GM23338 (cell line): ENCODE data around the gene GALNT14. TPM values are rescaled to one million over a fixed set of nuclear protein-coding genes. Genes with fewer than 3 reads are reported as not detected.
A peak's percentile ranks its signal among the peaks of the same experiment; 100 is the strongest.

ENCODE experiments used
- ATAC-seq: fragments of 200-7000 bp; cut with Tn5 transposase; 3 replicates; pipeline ENCODE4 v1.9.1; 2020
- DNase-seq: peaks from one replicate; pipeline ENCODE4 v3.0.0-alpha.2; 2015; ENCODE audit warnings: low spot score
- H2AFZ ChIP-seq: fragments of 200-600 bp; sonication (generic); 2 replicates; pipeline ENCODE4 v1.8.0; 2016; ENCODE audit warnings: antibody characterized with exemption, mild to moderate bottlenecking, moderate library complexity
- H3F3A ChIP-seq: fragments of 200-600 bp; sonication (generic); replicated peaks from 2 replicates; pipeline ENCODE4 v1.8.0; 2017; ENCODE audit warnings: antibody characterized with exemption, mixed run types, low read depth
- H3K27ac ChIP-seq: fragments of 200-600 bp; sonication (generic); 2 replicates; pipeline ENCODE4 v1.6.1; 2016; ENCODE audit warnings: low read depth
- H3K27me3 ChIP-seq: fragments of 200-600 bp; sonication (generic); 2 replicates; pipeline ENCODE4 v1.8.0; 2016; ENCODE audit warnings: mild to moderate bottlenecking, mixed run types, moderate library complexity; ENCODE audit not compliant: insufficient read depth
- H3K36me3 ChIP-seq: fragments of 200-600 bp; sonication (generic); 2 replicates; pipeline ENCODE4 v1.8.0; 2016; ENCODE audit warnings: mild to moderate bottlenecking; ENCODE audit not compliant: insufficient read depth
- H3K4me1 ChIP-seq: fragments of 200-600 bp; sonication (generic); 2 replicates; pipeline ENCODE4 v1.8.0; 2016; ENCODE audit warnings: mild to moderate bottlenecking, moderate library complexity; ENCODE audit not compliant: insufficient read depth
- H3K4me2 ChIP-seq: fragments of 200-600 bp; sonication (generic); 2 replicates; pipeline ENCODE4 v1.7.1; 2017; ENCODE audit warnings: mixed run types
- H3K4me3 ChIP-seq: fragments of 200-600 bp; sonication (generic); 2 replicates; pipeline ENCODE4 v1.6.1; 2016; ENCODE audit warnings: mixed run types
- H3K79me2 ChIP-seq: fragments of 200-600 bp; sonication (generic); replicated peaks from 2 replicates; pipeline ENCODE4 v1.8.0; 2017; ENCODE audit warnings: mild to moderate bottlenecking; ENCODE audit not compliant: insufficient read depth
- H3K9me2 ChIP-seq: fragments of 200-600 bp; sonication (generic); 2 replicates; pipeline ENCODE4 v1.8.0; 2017; ENCODE audit not compliant: insufficient read depth
- H4K20me1 ChIP-seq: fragments of 200-600 bp; sonication (generic); replicated peaks from 2 replicates; pipeline ENCODE4 v1.8.0; 2017; ENCODE audit warnings: mild to moderate bottlenecking; ENCODE audit not compliant: insufficient read depth
- H3K27ac Mint-ChIP-seq: 2 replicates; pipeline ENCODE4 v1.8.0; 2020; ENCODE audit warnings: inconsistent platforms, mild to moderate bottlenecking, moderate library complexity, mixed read lengths
- H3K27me3 Mint-ChIP-seq: 3 replicates; pipeline ENCODE4 v1.8.0; 2022; ENCODE audit warnings: low read depth, mild to moderate bottlenecking, moderate library complexity, mixed read lengths, inconsistent platforms; ENCODE audit not compliant: insufficient read depth, poor library complexity
- H3K36me3 Mint-ChIP-seq: 3 replicates; pipeline ENCODE4 v1.8.0; 2021; ENCODE audit warnings: low read depth, mild to moderate bottlenecking, inconsistent platforms, moderate library complexity, mixed read lengths
- H3K4me1 Mint-ChIP-seq: 3 replicates; pipeline ENCODE4 v1.8.0; 2020; ENCODE audit warnings: mild to moderate bottlenecking, inconsistent platforms, mixed read lengths
- H3K4me3 Mint-ChIP-seq: 3 replicates; pipeline ENCODE4 v1.8.0; 2021; ENCODE audit warnings: moderate library complexity, mild to moderate bottlenecking, inconsistent platforms, mixed read lengths
- H3K9me3 Mint-ChIP-seq: 3 replicates; pipeline ENCODE4 v1.8.0; 2020; ENCODE audit warnings: moderate library complexity, mild to moderate bottlenecking, inconsistent platforms, mixed read lengths
- CREB1 ChIP-seq: fragments of 250-450 bp; sonication (Bioruptor Pico); IDR thresholded peaks from 2 replicates; pipeline ENCODE4 v1.5.0; 2020; ENCODE audit warnings: low read depth, mild to moderate bottlenecking, moderate library complexity
- EZH2 ChIP-seq: fragments of 200-600 bp; sonication (generic); IDR thresholded peaks from one replicate; pipeline ENCODE4 v1.8.0; 2017; ENCODE audit warnings: antibody characterized with exemption, mild to moderate bottlenecking, low read depth; ENCODE audit not compliant: unreplicated experiment
- EZH2phosphoT487 ChIP-seq: fragments of 200-600 bp; sonication (generic); IDR thresholded peaks from one replicate; pipeline ENCODE4 v1.8.1; 2018; ENCODE audit warnings: antibody characterized with exemption; ENCODE audit not compliant: unreplicated experiment
- JUNB ChIP-seq: IDR thresholded peaks from one replicate; pipeline ENCODE4 v1.6.1; 2016; ENCODE audit warnings: antibody characterized with exemption; ENCODE audit not compliant: unreplicated experiment
- NANOG ChIP-seq: IDR thresholded peaks from 2 replicates; pipeline ENCODE4 v1.6.1; 2016; ENCODE audit warnings: antibody characterized with exemption, borderline replicate concordance
- POLR2AphosphoS5 ChIP-seq: IDR thresholded peaks from 2 replicates; pipeline ENCODE4 v1.6.1; 2016; ENCODE audit warnings: antibody characterized with exemption, low read depth
- STAT1 ChIP-seq: IDR thresholded peaks from one replicate; pipeline ENCODE4 v1.6.1; 2016; ENCODE audit warnings: antibody characterized with exemption; ENCODE audit not compliant: unreplicated experiment
- ZNF114 ChIP-seq: fragments of 250-450 bp; sonication (Bioruptor Pico); IDR thresholded peaks from 2 replicates; pipeline ENCODE4 v1.5.0; 2020; ENCODE audit warnings: mild to moderate bottlenecking, moderate library complexity
- ZNF331 ChIP-seq: fragments of 250-450 bp; sonication (Bioruptor Pico); IDR thresholded peaks from 2 replicates; pipeline ENCODE4 v1.5.0; 2020; ENCODE audit warnings: low read depth, mild to moderate bottlenecking, moderate library complexity
- polyA plus RNA-seq: library from polyadenylated mRNA; unstranded; fragments of >200 nt; fragmentation: Nextera tagmentation; extraction: Ambion mirVana; gene quantifications from 2 replicates; pipeline ENCODE4 v1.2.1, GENCODE V29; 2016
- total RNA-seq: library from RNA; depleted of rRNA; stranded (reverse); fragments of >200 nt; shearing (Covaris generic); gene quantifications from 2 replicates; pipeline ENCODE4 v1.2.3, GENCODE V29; 2014
- TF ChIP-seq, protein P1 (sequence below), 2 experiments: fragments of 200-600 bp in 1 of 2; sonication (generic) in 1 of 2; conservative IDR thresholded peaks; 2 replicates each; pipeline versions ENCODE4 v1.5.1 to v1.6.1; 2016 to 2017; ENCODE audit warnings: antibody characterized with exemption in 2 of 2, low read depth in 2 of 2, mild to moderate bottlenecking in 2 of 2, moderate library complexity in 1 of 2
- TF ChIP-seq, protein P2 (sequence below): IDR thresholded peaks from one replicate; pipeline ENCODE4 v1.6.1; 2018; ENCODE audit warnings: antibody characterized with exemption; ENCODE audit not compliant: unreplicated experiment
- TF ChIP-seq, protein P3 (sequence below): IDR thresholded peaks from 2 replicates; pipeline ENCODE4 v1.6.1; 2016; ENCODE audit warnings: antibody characterized with exemption

Gene GALNT14
- total and polyA plus RNA-seq, 2 experiments from 2014 or later: 5.4 to 7.7 TPM

DNA sequence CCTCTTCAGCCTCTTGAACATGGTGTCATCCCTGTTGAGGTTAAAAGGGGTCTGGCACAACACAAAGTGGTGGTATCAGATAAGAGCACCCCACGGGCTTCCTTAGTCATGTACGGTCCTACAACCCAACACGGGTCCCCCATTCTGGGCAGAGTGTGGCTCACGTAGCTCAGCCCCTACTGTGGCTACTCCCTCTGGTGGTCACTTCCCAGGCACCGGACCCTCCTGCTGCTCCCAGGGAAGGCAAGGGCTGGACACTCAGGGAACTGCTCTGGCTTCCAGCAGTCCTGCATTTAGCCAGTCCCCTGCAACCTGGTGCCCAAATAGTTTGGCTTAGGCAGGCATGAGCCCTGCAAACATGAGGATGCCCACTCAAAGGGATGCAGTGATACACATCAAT lies 58.6 kb downstream of the GALNT14 start:
- Histone ChIP-seq H2AFZ (no peak overlapping the region), H3K79me2 (no peaks in the 10 kb centered on the region), H3K27me3 (no peaks in the 10 kb centered on the region), H3K36me3 (no peaks in the 10 kb centered on the region), H3K4me2 (no peak overlapping the region), H3K4me1 (peaks cover 12% of the 10 kb centered on the region), H3K27ac (no peak overlapping the region), H4K20me1 (no peaks in the 10 kb centered on the region), H3K9me2 (no peaks in the 10 kb centered on the region), H3K4me3 (no peak overlapping the region), H3F3A (no peaks in the 10 kb centered on the region)
- no peak for TF ChIP-seq JUNB
- TF ChIP-seq, protein P1, sequence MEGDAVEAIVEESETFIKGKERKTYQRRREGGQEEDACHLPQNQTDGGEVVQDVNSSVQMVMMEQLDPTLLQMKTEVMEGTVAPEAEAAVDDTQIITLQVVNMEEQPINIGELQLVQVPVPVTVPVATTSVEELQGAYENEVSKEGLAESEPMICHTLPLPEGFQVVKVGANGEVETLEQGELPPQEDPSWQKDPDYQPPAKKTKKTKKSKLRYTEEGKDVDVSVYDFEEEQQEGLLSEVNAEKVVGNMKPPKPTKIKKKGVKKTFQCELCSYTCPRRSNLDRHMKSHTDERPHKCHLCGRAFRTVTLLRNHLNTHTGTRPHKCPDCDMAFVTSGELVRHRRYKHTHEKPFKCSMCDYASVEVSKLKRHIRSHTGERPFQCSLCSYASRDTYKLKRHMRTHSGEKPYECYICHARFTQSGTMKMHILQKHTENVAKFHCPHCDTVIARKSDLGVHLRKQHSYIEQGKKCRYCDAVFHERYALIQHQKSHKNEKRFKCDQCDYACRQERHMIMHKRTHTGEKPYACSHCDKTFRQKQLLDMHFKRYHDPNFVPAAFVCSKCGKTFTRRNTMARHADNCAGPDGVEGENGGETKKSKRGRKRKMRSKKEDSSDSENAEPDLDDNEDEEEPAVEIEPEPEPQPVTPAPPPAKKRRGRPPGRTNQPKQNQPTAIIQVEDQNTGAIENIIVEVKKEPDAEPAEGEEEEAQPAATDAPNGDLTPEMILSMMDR (conservative IDR thresholded peaks at IDR 0.05; ENCODE audit: low read depth in 2 of 2): peak; percentile 63 to 73
- ATAC-seq: peak; percentile 95
- no peaks in the 10 kb centered on the region for H3K36me3 Mint-ChIP-seq
- peak; percentile 75 for DNase-seq
- no peak overlapping the region for H3K4me3 Mint-ChIP-seq
- no peaks in the 10 kb centered on the region for H3K27me3 Mint-ChIP-seq
- H3K4me1 Mint-ChIP-seq: peaks cover 13% of the 10 kb centered on the region
- H3K9me3 Mint-ChIP-seq: no peaks in the 10 kb centered on the region
- H3K27ac Mint-ChIP-seq: no peak overlapping the region

DNA sequence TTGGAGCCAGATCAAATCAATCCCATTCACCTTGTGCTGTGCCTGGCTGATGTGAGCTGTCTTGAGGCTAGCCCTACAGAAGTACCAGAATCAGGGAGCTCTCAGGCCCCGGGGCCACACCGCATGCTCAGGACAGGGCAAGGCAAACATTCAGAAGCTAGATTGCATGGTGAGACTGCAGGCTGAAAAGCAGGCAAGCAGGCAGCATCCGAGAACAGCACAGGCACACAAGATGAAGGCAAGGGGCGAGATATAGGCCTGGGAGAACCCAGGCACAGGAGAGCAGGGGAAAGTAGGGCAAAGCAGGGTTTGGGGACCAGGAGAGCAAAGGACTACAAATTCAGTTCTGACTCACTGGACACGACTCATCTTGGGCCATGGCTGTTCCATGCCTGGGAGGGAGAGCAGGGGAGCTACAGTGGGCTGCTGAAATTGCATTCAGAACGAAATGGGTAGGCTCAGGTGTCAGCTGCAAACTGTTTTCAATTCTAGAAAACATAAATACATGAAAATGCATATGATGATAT lies 59.6 kb downstream of the GALNT14 start:
- H3K9me3 Mint-ChIP-seq: no peaks in the 10 kb centered on the region
- no peaks in the 10 kb centered on the region for H3K36me3 Mint-ChIP-seq
- TF ChIP-seq ZNF331 (CRISPR knock-in tag): no peak
- no peak for TF ChIP-seq EZH2phosphoT487
- TF ChIP-seq CREB1 (CRISPR knock-in tag): no peak
- no peak for TF ChIP-seq ZNF114 (CRISPR knock-in tag)
- TF ChIP-seq, protein P2, sequence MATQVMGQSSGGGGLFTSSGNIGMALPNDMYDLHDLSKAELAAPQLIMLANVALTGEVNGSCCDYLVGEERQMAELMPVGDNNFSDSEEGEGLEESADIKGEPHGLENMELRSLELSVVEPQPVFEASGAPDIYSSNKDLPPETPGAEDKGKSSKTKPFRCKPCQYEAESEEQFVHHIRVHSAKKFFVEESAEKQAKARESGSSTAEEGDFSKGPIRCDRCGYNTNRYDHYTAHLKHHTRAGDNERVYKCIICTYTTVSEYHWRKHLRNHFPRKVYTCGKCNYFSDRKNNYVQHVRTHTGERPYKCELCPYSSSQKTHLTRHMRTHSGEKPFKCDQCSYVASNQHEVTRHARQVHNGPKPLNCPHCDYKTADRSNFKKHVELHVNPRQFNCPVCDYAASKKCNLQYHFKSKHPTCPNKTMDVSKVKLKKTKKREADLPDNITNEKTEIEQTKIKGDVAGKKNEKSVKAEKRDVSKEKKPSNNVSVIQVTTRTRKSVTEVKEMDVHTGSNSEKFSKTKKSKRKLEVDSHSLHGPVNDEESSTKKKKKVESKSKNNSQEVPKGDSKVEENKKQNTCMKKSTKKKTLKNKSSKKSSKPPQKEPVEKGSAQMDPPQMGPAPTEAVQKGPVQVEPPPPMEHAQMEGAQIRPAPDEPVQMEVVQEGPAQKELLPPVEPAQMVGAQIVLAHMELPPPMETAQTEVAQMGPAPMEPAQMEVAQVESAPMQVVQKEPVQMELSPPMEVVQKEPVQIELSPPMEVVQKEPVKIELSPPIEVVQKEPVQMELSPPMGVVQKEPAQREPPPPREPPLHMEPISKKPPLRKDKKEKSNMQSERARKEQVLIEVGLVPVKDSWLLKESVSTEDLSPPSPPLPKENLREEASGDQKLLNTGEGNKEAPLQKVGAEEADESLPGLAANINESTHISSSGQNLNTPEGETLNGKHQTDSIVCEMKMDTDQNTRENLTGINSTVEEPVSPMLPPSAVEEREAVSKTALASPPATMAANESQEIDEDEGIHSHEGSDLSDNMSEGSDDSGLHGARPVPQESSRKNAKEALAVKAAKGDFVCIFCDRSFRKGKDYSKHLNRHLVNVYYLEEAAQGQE: no peak
- TF ChIP-seq, protein P1 (conservative IDR thresholded peaks at IDR 0.05; ENCODE audit: low read depth in 2 of 2): no peak
- no peak for TF ChIP-seq POLR2AphosphoS5
- TF ChIP-seq JUNB: no peak
- TF ChIP-seq, protein P3, sequence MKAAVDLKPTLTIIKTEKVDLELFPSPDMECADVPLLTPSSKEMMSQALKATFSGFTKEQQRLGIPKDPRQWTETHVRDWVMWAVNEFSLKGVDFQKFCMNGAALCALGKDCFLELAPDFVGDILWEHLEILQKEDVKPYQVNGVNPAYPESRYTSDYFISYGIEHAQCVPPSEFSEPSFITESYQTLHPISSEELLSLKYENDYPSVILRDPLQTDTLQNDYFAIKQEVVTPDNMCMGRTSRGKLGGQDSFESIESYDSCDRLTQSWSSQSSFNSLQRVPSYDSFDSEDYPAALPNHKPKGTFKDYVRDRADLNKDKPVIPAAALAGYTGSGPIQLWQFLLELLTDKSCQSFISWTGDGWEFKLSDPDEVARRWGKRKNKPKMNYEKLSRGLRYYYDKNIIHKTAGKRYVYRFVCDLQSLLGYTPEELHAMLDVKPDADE: no peak
- TF ChIP-seq NANOG: no peak
- no peak for TF ChIP-seq STAT1
- TF ChIP-seq EZH2: no peak

More for the DNA sequence above, 59.6 kb downstream of the GALNT14 start:
- Histone ChIP-seq H3K27ac (no peak overlapping the region), H3K36me3 (no peaks in the 10 kb centered on the region), H2AFZ (no peak overlapping the region), H3F3A (no peaks in the 10 kb centered on the region), H3K79me2 (no peaks in the 10 kb centered on the region), H3K27me3 (no peaks in the 10 kb centered on the region), H3K4me3 (no peak overlapping the region), H4K20me1 (no peaks in the 10 kb centered on the region), H3K4me1 (peaks cover 12% of the 10 kb centered on the region), H3K9me2 (no peaks in the 10 kb centered on the region), H3K4me2 (no peak overlapping the region)
- ATAC-seq (no peak), DNase-seq (no peak)
- H3K4me1 Mint-ChIP-seq: peaks cover 13% of the 10 kb centered on the region
- no peak overlapping the region for H3K4me3 Mint-ChIP-seq
- no peak overlapping the region for H3K27ac Mint-ChIP-seq
- no peaks in the 10 kb centered on the region for H3K27me3 Mint-ChIP-seq
